K562 (cell line): Measurements from ENCODE around the gene WDR62. TPM values are rescaled to one million over a fixed set of nuclear protein-coding genes. Genes with fewer than 3 reads are reported as not detected.

Experiments used
- ATAC-seq: fragments of 200-7000 bp; cut with Tn5 transposase; 3 replicates; pipeline ENCODE4 v1.9.1; 2020; ENCODE audit warnings: moderate library complexity
- BruUV-seq: library from RNA; stranded (reverse); fragments of 400-500 nt; replicated peaks from 2 replicates; lab custom pipeline; 2021; lab: Mats Ljungman, UMichigan
- CTCF ChIA-PET: fragments of 300-600 bp; formaldehyde crosslinking; extraction: SDS; loops from one replicate; lab custom pipeline; 2021; ENCODE audit warnings: low intra/inter-chr PET ratio; lab: Yijun Ruan, JAX
- POLR2A ChIA-PET: fragments of 300-600, 350-650 bp; sonication (Branson Sonifier 250); formaldehyde crosslinking; extraction: SDS; loops from one replicate; lab custom pipeline; 2021; ENCODE audit warnings: antibody characterized with exemption, inconsistent platforms; lab: Yijun Ruan, JAX
- DNase-seq, 4 experiments: peaks; one replicate each; pipeline versions ENCODE4 v3.0.0 to v3.0.0-alpha.2; 2011 to 2018; ENCODE audit warnings: low spot score in 3 of 4, mixed read lengths in 3 of 4; ENCODE audit errors: extremely low read depth in 1 of 4
- FAIRE-seq: peaks from 2 replicates; lab custom pipeline; 2011; peaks lifted over from hg19 to GRCh38; lab: Jason Lieb, UNC
- H2AFZ ChIP-seq: 2 replicates; pipeline ENCODE4 v1.6.0; 2011; ENCODE audit warnings: low read depth, low read length, control low read depth, inconsistent platforms
- H3K27ac ChIP-seq: fragments of 200-600 bp; 3 replicates; pipeline ENCODE4 v1.8.0; 2011; ENCODE audit warnings: low read depth, mild to moderate bottlenecking, control low read depth, inconsistent platforms, low read length, moderate library complexity, mixed read lengths; ENCODE audit errors: extremely low read depth
- H3K27me3 ChIP-seq, 2 experiments: fragments of 300-600 bp in 1 of 2; 2 replicates in 1 of 2; 3 replicates in 1 of 2; pipeline versions ENCODE4 v1.6.0 to v1.8.0; 2011; ENCODE audit warnings: inconsistent platforms in 2 of 2, low read length in 2 of 2, mild to moderate bottlenecking in 1 of 2, mixed read lengths in 1 of 2, moderate library complexity in 1 of 2; ENCODE audit not compliant: control insufficient read depth in 2 of 2, insufficient read depth in 2 of 2
- H3K36me3 ChIP-seq: fragments of 300-600 bp; 3 replicates; pipeline ENCODE4 v1.8.0; 2011; ENCODE audit warnings: mild to moderate bottlenecking, low read length, inconsistent platforms; ENCODE audit not compliant: control insufficient read depth, insufficient read depth
- H3K4me1 ChIP-seq, 2 experiments: fragments of 200-600 bp in 1 of 2; replicated peaks in 1 of 2; 2 replicates in 1 of 2; 3 replicates in 1 of 2; pipeline versions ENCODE4 v1.5.1 to v1.8.0; 2011; ENCODE audit warnings: inconsistent platforms in 2 of 2, low read length in 2 of 2, mild to moderate bottlenecking in 1 of 2, mixed read lengths in 1 of 2, moderate library complexity in 1 of 2; ENCODE audit not compliant: control insufficient read depth in 2 of 2, insufficient read depth in 2 of 2
- H3K4me2 ChIP-seq: 2 replicates; pipeline ENCODE4 v1.6.1; 2011; ENCODE audit warnings: low read length, control low read depth, inconsistent platforms, mixed read lengths; ENCODE audit not compliant: insufficient read depth
- H3K4me3 ChIP-seq: fragments of 200-600 bp; sonication (generic), shearing (Covaris generic); 2 replicates; pipeline ENCODE4 v1.5.1; 2016; ENCODE audit warnings: control low read depth, inconsistent platforms
- H3K79me2 ChIP-seq: fragments of 200-600 bp; 3 replicates; pipeline ENCODE4 v1.8.0; 2011; ENCODE audit warnings: low read length, inconsistent platforms; ENCODE audit not compliant: control insufficient read depth, insufficient read depth
- H3K9ac ChIP-seq, 2 experiments: 2 replicates each; pipeline versions ENCODE4 v1.6.0 to v1.6.1; 2011; ENCODE audit warnings: low read depth in 2 of 2, low read length in 2 of 2, control low read depth in 1 of 2, inconsistent platforms in 1 of 2, mild to moderate bottlenecking in 1 of 2, mixed read lengths in 1 of 2; ENCODE audit not compliant: insufficient read depth in 1 of 2
- H3K9me1 ChIP-seq: one replicate; pipeline ENCODE4 v1.6.0; 2011; ENCODE audit warnings: inconsistent platforms, mild to moderate bottlenecking, low read length, moderate library complexity; ENCODE audit not compliant: control insufficient read depth, insufficient read depth
- H3K9me3 ChIP-seq: replicated peaks from 2 replicates; pipeline ENCODE4 v1.5.1; 2011; ENCODE audit warnings: low read depth, low read length, inconsistent platforms; ENCODE audit not compliant: control insufficient read depth, insufficient read depth
- H4K20me1 ChIP-seq: replicated peaks from 2 replicates; pipeline ENCODE4 v1.6.1; 2011; ENCODE audit warnings: low read length, inconsistent platforms, mixed read lengths; ENCODE audit not compliant: control insufficient read depth, insufficient read depth
- PCBP2 ChIP-seq: fragments of 200-400 bp; formaldehyde crosslinking; IDR thresholded peaks from 2 replicates; pipeline ENCODE4 v1.6.1; 2018; ENCODE audit warnings: low read length, low read depth, mild to moderate bottlenecking, moderate library complexity; ENCODE audit not compliant: poor library complexity, severe bottlenecking
- PPARD ChIP-seq: fragments of 250-450 bp; sonication (Bioruptor Pico); IDR thresholded peaks from 2 replicates; pipeline ENCODE4 v1.8.0; 2022; ENCODE audit warnings: inconsistent platforms, mild to moderate bottlenecking, moderate library complexity
- WGBS: fragments of 100-300 bp; shearing (Covaris generic); methylation state at CpG from one replicate; pipeline ENCODE4 v1.1.6; 2016; ENCODE audit warnings: low coverage, mixed read lengths; ENCODE audit not compliant: insufficient coverage; ENCODE audit errors: missing lambda C conversion rate; 5-methylcytosine and 5-hydroxymethylcytosine counted together
- in situ Hi-C: fragments of 300-500 bp; cut with MboI; formaldehyde crosslinking; loops from 4 replicates; pipeline ENCODE4 v1.15.0; 2018; ENCODE audit warnings: inconsistent platforms, mixed read lengths
- intact Hi-C: fragments of 100-400 bp; cut with micrococcal nuclease; formaldehyde crosslinking; loops from 2 replicates; pipeline ENCODE4 v1.14.2; 2022
- polyA plus RNA-seq, 8 experiments: library from polyadenylated mRNA; depleted of rRNA in 4 of 8; stranded (reverse) in 5 of 8; unstranded in 3 of 8; fragments of >200 nt; fragmentation: Nextera tagmentation in 2 of 8; fragmentation: Illumina TruSeq in 1 of 8; extraction: Ambion mirVana in 2 of 8; extraction: Trizol in 1 of 8; gene quantifications; 2 replicates each; pipeline versions ENCODE4 v1.2.1 to v1.2.3, GENCODE V29; 2011 to 2014; ENCODE audit warnings: inconsistent platforms in 1 of 8, missing spikeins in 1 of 8
- total RNA-seq, 7 experiments: library from RNA; depleted of rRNA in 6 of 7; stranded (reverse); fragments of >200 nt in 6 of 7; fragmentation: Illumina TruSeq in 2 of 7; extraction: Trizol in 2 of 7; gene quantifications; 2 replicates each; pipeline versions ENCODE4 v1.2.1 to v1.2.3, GENCODE V29; 2011 to 2021; ENCODE audit warnings: low replicate concordance in 1 of 7
- TF ChIP-seq, protein P1 (sequence below): IDR thresholded peaks from 2 replicates; pipeline ENCODE4 v1.6.1; 2012; ENCODE audit warnings: low read depth, low read length, improper control_type of control experiment, borderline replicate concordance
- TF ChIP-seq, protein P2 (sequence below): fragments of 200-800 bp; sonication (Bioruptor generic); IDR thresholded peaks from 2 replicates; pipeline ENCODE4 v1.6.1; 2017; ENCODE audit warnings: missing genetic modification characterization, missing compliant biosample characterization

The WDR62 gene
- total and polyA plus RNA-seq, 9 of the 15 experiments (the other 6 are each of a cell fraction or from before 2014, with no cell fraction given): 0.35 to 32.8 (median 14.4) TPM

DNA sequence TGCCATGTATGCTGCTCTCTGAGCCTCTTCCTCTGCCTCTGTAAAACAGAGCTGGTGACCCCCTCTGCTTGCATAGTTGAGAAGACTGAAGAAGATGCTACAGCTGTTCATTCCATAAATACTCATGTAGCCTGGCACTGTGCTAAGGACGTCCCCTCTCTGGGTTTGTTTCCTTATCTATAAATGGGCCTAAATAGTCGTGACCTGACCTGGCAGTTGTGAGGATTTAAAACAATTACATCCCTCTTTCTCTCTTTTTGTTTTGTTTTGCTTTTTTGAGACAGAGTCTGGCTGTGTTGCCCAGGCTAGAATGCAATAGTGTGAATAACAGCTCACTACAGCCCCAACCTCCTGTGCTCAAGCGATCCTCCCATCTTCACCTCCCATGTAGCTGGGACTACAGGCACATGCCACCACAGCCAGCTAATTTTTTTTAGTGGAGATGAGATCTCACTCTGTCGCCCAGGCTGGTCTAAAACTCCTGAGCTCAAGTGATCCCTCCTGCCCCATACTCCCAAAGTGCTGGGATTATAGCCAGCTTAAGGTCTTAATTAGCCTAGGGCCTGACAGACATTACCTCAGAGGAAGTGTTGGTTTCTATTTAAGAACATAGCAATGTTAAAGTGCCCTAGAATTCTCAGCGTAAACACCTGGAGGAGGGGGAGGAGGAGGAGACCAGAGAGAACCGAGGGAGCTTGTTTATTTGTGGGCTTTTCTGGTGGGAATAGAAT is 4.6 kb downstream of the WDR62 start:
- Histone ChIP-seq H3K9me1 (no peaks in the 10 kb centered on the region), H3K4me1 (peaks cover 5 to 13% of the 10 kb centered on the region in 2 experiments; a peak in 3 of 5 replicates), H3K36me3 (peaks cover 68% of the 10 kb centered on the region), H3K4me3 (no peak overlapping the region), H3K27me3 (no peaks in the 10 kb centered on the region), H2AFZ (no peak overlapping the region), H3K9ac (no peak overlapping the region), H3K79me2 (peaks cover 36% of the 10 kb centered on the region), H3K9me3 (no peaks in the 10 kb centered on the region), H4K20me1 (peaks cover 5% of the 10 kb centered on the region; the same call in 1 of the 2 replicates), H3K4me2 (no peak overlapping the region), H3K27ac (no peak overlapping the region)
- WGBS: 81% methylated on average over 6 of the region's 6 CpGs
- ATAC-seq (no peak), DNase-seq (no peak), FAIRE-seq (no peak)
- TF ChIP-seq, protein P1, sequence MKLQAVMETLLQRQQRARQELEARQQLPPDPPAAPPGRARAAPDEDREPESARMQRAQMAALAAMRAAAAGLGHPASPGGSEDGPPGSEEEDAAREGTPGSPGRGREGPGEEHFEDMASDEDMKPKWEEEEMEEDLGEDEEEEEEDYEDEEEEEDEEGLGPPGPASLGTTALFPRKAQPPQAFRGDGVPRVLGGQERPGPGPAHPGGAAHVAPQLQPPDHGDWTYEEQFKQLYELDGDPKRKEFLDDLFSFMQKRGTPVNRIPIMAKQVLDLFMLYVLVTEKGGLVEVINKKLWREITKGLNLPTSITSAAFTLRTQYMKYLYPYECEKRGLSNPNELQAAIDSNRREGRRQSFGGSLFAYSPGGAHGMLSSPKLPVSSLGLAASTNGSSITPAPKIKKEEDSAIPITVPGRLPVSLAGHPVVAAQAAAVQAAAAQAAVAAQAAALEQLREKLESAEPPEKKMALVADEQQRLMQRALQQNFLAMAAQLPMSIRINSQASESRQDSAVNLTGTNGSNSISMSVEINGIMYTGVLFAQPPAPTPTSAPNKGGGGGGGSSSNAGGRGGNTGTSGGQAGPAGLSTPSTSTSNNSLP: no peak
- TF ChIP-seq, protein P2, sequence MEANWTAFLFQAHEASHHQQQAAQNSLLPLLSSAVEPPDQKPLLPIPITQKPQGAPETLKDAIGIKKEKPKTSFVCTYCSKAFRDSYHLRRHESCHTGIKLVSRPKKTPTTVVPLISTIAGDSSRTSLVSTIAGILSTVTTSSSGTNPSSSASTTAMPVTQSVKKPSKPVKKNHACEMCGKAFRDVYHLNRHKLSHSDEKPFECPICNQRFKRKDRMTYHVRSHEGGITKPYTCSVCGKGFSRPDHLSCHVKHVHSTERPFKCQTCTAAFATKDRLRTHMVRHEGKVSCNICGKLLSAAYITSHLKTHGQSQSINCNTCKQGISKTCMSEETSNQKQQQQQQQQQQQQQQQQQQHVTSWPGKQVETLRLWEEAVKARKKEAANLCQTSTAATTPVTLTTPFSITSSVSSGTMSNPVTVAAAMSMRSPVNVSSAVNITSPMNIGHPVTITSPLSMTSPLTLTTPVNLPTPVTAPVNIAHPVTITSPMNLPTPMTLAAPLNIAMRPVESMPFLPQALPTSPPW: no peak
- TF ChIP-seq PPARD (CRISPR knock-in tag): no peak
- TF ChIP-seq PCBP2: no peak
- in situ Hi-C loops (no loop called here), intact Hi-C loops (no loop called here)
- POLR2A ChIA-PET: interaction anchor here (0.6 kb wide), 1 partner anchor 13 kb away, joined by 3 read pairs; no protein-coding TSS in a partner anchor
- CTCF ChIA-PET: interaction anchor here (1.5 kb wide), 1 partner anchor 112 kb away, joined by 6 read pairs; no protein-coding TSS in a partner anchor
- BruUV-seq: no TSS peak
